ENCODE data around the gene SMIM5. TPM values are rescaled to one million over a fixed set of nuclear protein-coding genes. Genes with fewer than 3 reads are reported as not detected.

Gene SMIM5
- total and polyA plus RNA-seq, 9 of the 15 experiments (the other 6 are each of a cell fraction or from before 2014, with no cell fraction given), result 0.08 TPM; not detected in 8

DNA sequence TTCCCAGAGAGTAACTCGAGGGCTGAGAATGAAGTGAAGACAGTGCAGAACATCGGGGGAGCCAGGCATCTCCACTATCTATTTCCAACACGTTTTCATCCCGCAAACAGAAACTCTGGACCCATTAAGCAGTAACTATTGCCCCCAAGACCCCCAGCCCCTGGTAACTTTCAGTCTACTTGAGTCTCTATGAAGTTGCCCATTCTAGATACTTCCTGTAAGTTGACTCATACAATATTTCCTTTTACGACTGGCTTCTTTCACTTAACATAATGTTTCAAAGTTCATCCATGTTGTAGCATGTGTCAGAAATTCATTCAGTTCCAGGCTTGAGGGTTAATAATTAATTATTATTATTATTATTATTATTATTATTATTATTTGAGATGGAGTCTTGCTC, 26.1 kb upstream of the SMIM5 start (continued):
- TF ChIP-seq, protein P1, sequence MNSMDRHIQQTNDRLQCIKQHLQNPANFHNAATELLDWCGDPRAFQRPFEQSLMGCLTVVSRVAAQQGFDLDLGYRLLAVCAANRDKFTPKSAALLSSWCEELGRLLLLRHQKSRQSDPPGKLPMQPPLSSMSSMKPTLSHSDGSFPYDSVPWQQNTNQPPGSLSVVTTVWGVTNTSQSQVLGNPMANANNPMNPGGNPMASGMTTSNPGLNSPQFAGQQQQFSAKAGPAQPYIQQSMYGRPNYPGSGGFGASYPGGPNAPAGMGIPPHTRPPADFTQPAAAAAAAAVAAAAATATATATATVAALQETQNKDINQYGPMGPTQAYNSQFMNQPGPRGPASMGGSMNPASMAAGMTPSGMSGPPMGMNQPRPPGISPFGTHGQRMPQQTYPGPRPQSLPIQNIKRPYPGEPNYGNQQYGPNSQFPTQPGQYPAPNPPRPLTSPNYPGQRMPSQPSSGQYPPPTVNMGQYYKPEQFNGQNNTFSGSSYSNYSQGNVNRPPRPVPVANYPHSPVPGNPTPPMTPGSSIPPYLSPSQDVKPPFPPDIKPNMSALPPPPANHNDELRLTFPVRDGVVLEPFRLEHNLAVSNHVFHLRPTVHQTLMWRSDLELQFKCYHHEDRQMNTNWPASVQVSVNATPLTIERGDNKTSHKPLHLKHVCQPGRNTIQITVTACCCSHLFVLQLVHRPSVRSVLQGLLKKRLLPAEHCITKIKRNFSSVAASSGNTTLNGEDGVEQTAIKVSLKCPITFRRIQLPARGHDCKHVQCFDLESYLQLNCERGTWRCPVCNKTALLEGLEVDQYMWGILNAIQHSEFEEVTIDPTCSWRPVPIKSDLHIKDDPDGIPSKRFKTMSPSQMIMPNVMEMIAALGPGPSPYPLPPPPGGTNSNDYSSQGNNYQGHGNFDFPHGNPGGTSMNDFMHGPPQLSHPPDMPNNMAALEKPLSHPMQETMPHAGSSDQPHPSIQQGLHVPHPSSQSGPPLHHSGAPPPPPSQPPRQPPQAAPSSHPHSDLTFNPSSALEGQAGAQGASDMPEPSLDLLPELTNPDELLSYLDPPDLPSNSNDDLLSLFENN (IDR thresholded peaks at IDR 0.05; ENCODE audit: low read depth in 2 of 2, low read length in 2 of 2), result no peak

DNA sequence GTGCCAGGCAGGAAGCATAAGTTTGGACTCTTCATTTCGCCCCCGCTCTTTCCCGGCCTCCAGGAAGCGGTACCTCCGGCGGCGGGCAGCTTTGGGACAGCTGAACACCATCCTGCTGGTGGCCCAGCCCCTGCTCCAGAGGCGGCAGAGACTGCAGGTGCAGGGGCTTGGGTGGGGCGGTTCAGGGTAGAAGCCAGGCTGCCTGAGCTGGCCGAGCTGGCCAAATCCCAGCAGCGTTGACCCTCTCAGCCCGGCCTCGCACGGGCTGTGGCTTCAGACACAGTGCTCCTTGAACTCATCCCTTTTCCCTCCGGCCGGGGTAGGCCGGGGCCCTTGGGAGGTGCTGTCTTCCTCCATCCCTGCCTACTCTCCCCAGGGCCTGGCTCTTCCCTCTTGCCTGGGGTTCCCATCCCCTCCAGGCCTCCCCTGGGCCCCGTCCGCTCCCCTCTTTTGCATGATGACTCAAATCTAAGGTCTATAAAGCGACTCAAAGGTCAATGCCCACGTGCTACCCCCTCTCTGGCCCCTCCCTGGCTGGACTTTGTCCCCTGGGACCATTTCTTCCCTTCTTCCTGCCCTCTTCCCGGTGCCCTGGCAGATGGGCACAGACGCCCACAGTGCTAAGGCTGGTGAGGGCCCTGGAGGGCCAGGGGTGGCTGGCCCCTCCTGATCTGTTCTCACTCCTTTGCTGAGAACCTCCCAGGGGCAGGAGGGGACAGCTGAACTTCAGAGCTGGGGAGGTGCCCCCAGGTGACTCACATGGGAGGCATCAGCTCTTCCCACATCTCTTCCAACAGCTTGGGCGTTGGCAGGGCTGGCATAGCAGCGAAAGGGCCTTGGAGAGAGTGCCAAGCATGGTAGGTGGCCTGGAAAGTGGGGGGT, 22.9 kb upstream of the SMIM5 start:
- Histone ChIP-seq H3K36me3 (ENCODE audit: control insufficient read depth, insufficient read depth, low read length) (no peaks in the 10 kb centered on the region), H3K4me2 (ENCODE audit: insufficient read depth, low read length) (no peak overlapping the region), H3K79me2 (ENCODE audit: control insufficient read depth, insufficient read depth, low read length) (no peaks in the 10 kb centered on the region), H3K9me3 (replicated peaks; ENCODE audit: control insufficient read depth, insufficient read depth, low read depth, low read length) (no peaks in the 10 kb centered on the region), H3K9ac (ENCODE audit: insufficient read depth in 1 of 2, low read depth in 2 of 2, low read length in 2 of 2) (no peak overlapping the region), H3K27me3 (ENCODE audit: control insufficient read depth in 2 of 2, insufficient read depth in 2 of 2, low read length in 2 of 2) (peaks cover 27 to 51% of the 10 kb centered on the region in 2 experiments; a peak in 4 of 5 replicates), H3K4me3 (no peak overlapping the region), H3K4me1 (replicated peaks in 1 of 2; ENCODE audit: control insufficient read depth in 2 of 2, insufficient read depth in 2 of 2, low read length in 2 of 2) (peaks cover 0 to 42% of the 10 kb centered on the region in 2 experiments; a peak in 2 of 5 replicates), H3K9me1 (ENCODE audit: control insufficient read depth, insufficient read depth, low read length) (no peaks in the 10 kb centered on the region), H4K20me1 (replicated peaks; ENCODE audit: control insufficient read depth, insufficient read depth, low read length) (no peaks in the 10 kb centered on the region), H2AFZ (ENCODE audit: low read depth, low read length) (no peak overlapping the region), H3K27ac (ENCODE audit: extremely low read depth, low read depth, low read length) (no peak overlapping the region)
- intact Hi-C loops (cut with micrococcal nuclease) (loop anchor here (10.0 kb wide), 1 partner anchor 186 kb away; no protein-coding TSS in a partner anchor), in situ Hi-C loops (cut with MboI) (no loop called here)
- ChIA-PET POLR2A (interaction anchor here (2.3 kb wide), 1 partner anchor 14 kb away, joined by 8 read pairs; no protein-coding TSS in a partner anchor), CTCF (ENCODE audit: low intra/inter-chr PET ratio) (no interaction called here)
- 13% methylated on average over 24 of the region's 25 CpGs for WGBS (ENCODE audit: insufficient coverage, low coverage, missing lambda C conversion rate)
- DNase-seq (ENCODE audit: extremely low read depth in 1 of 4, low spot score in 3 of 4) (no peak), ATAC-seq (no peak), FAIRE-seq (no peak)
- no TSS peak for BruUV-seq (replicated peaks)
- no peak for TF ChIP-seq TAF9B (IDR thresholded peaks at IDR 0.05; ENCODE audit: partially characterized antibody)
- TF ChIP-seq BACH1 (tag; IDR thresholded peaks at IDR 0.05), result no peak
- TF ChIP-seq, protein P2, sequence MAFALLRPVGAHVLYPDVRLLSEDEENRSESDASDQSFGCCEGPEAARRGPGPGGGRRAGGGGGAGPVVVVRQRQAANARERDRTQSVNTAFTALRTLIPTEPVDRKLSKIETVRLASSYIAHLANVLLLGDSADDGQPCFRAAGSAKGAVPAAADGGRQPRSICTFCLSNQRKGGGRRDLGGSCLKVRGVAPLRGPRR (CRISPR knock-in tag; IDR thresholded peaks at IDR 0.05), result no peak
- no peak for TF ChIP-seq SIN3B (IDR thresholded peaks at IDR 0.05; ENCODE audit: low read depth)
- TF ChIP-seq, protein P3, sequence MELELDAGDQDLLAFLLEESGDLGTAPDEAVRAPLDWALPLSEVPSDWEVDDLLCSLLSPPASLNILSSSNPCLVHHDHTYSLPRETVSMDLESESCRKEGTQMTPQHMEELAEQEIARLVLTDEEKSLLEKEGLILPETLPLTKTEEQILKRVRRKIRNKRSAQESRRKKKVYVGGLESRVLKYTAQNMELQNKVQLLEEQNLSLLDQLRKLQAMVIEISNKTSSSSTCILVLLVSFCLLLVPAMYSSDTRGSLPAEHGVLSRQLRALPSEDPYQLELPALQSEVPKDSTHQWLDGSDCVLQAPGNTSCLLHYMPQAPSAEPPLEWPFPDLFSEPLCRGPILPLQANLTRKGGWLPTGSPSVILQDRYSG (tag; conservative IDR thresholded peaks at IDR 0.05; ENCODE audit: low read depth), result no peak
- TF ChIP-seq, protein P4, sequence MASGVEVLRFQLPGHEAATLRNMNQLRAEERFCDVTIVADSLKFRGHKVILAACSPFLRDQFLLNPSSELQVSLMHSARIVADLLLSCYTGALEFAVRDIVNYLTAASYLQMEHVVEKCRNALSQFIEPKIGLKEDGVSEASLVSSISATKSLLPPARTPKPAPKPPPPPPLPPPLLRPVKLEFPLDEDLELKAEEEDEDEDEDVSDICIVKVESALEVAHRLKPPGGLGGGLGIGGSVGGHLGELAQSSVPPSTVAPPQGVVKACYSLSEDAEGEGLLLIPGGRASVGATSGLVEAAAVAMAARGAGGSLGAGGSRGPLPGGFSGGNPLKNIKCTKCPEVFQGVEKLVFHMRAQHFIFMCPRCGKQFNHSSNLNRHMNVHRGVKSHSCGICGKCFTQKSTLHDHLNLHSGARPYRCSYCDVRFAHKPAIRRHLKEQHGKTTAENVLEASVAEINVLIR (CRISPR knock-in tag; IDR thresholded peaks at IDR 0.05), result no peak
